DND-41 (cell line): ENCODE data around the gene KRTCAP2.
A peak's percentile ranks its signal among the peaks of the same experiment; 100 is the strongest.

Experiments used
- ATAC-seq: fragments of 200-7000 bp; cut with Tn5 transposase; 3 replicates; pipeline ENCODE4 v1.9.1; 2021; ENCODE audit warnings: low read depth; ENCODE audit not compliant: insufficient read depth
- DNase-seq: peaks from one replicate; pipeline ENCODE4 v3.0.0-alpha.2; 2020
- H2AFZ ChIP-seq: 2 replicates; pipeline ENCODE4 v1.6.0; 2012; ENCODE audit warnings: low read depth, low read length
- H3K27ac ChIP-seq: 2 replicates; pipeline ENCODE4 v1.5.1; 2012; ENCODE audit warnings: low read length, inconsistent platforms
- H3K27me3 ChIP-seq: fragments of 200-600 bp; sonication (generic); 2 replicates; pipeline ENCODE4 v1.6.0; 2012; ENCODE audit warnings: low read length, mild to moderate bottlenecking, inconsistent platforms; ENCODE audit not compliant: insufficient read depth, poor library complexity
- H3K36me3 ChIP-seq: 2 replicates; pipeline ENCODE4 v1.5.1; 2012; ENCODE audit warnings: low read length, inconsistent platforms; ENCODE audit not compliant: insufficient read depth
- H3K4me1 ChIP-seq: 2 replicates; pipeline ENCODE4 v1.5.1; 2012; ENCODE audit warnings: mild to moderate bottlenecking, low read length; ENCODE audit not compliant: insufficient read depth
- H3K4me2 ChIP-seq: 2 replicates; pipeline ENCODE4 v1.6.0; 2012; ENCODE audit warnings: mild to moderate bottlenecking, moderate library complexity, low read length, inconsistent platforms; ENCODE audit not compliant: insufficient read depth
- H3K4me3 ChIP-seq, 2 experiments: fragments of 200-600 bp in 1 of 2; shearing (Covaris generic) in 1 of 2; 2 replicates each; pipeline ENCODE4 v1.5.1; 2012 to 2016; ENCODE audit warnings: inconsistent platforms in 2 of 2, low read length in 2 of 2, mild to moderate bottlenecking in 2 of 2, low read depth in 1 of 2, moderate library complexity in 1 of 2
- H3K79me2 ChIP-seq: 2 replicates; pipeline ENCODE4 v1.6.0; 2012; ENCODE audit warnings: low read length, inconsistent platforms; ENCODE audit not compliant: insufficient read depth
- H3K9ac ChIP-seq: 2 replicates; pipeline ENCODE4 v1.6.0; 2012; ENCODE audit warnings: low read depth, mild to moderate bottlenecking, inconsistent platforms, low read length, moderate library complexity
- H3K9me3 ChIP-seq: 2 replicates; pipeline ENCODE4 v1.5.1; 2012; ENCODE audit warnings: low read length, moderate library complexity, mild to moderate bottlenecking, inconsistent platforms; ENCODE audit not compliant: insufficient read depth, severe bottlenecking
- H4K20me1 ChIP-seq: 2 replicates; pipeline ENCODE4 v1.6.0; 2012; ENCODE audit warnings: low read length; ENCODE audit not compliant: insufficient read depth
- EZH2 ChIP-seq: IDR thresholded peaks from 3 replicates; pipeline ENCODE4 v1.6.1; 2012; ENCODE audit warnings: borderline replicate concordance, low read depth, mild to moderate bottlenecking, moderate library complexity, low read length, inconsistent platforms; ENCODE audit not compliant: severe bottlenecking
- TF ChIP-seq, protein P1 (sequence below): IDR thresholded peaks from 2 replicates; pipeline ENCODE4 v1.5.1; 2012; ENCODE audit warnings: borderline replicate concordance, low read length, moderate library complexity, mild to moderate bottlenecking; ENCODE audit not compliant: poor library complexity, severe bottlenecking; ENCODE audit errors: extremely low read depth

KRTCAP2 gene

GRCh38 chr1:155207806-155208540 is 34.9 kb upstream of the KRTCAP2 start, which contains the start of gene THBS3:
Gene THBS3 (minus strand): TSS chr1:155207897. CDS start chr1:155207876, 21 bp downstream.
- Histone ChIP-seq H3K79me2 (peaks cover 17% of the 10 kb centered on the region), H3K36me3 (peaks cover 10% of the 10 kb centered on the region), H2AFZ (peak within 1 kb of the TSS; percentile 92), H3K9ac (peak within 1 kb of the TSS; percentile 75), H4K20me1 (no peaks in the 10 kb centered on the region), H3K9me3 (no peaks in the 10 kb centered on the region), H3K4me2 (peak within 1 kb of the TSS; percentile 86), H3K4me1 (peaks cover 33% of the 10 kb centered on the region), H3K27me3 (no peaks in the 10 kb centered on the region), H3K27ac (peak within 1 kb of the TSS; percentile 81), H3K4me3 (peak within 1 kb of the TSS; percentile 77 to 88)
- DNase-seq (no peak), ATAC-seq (no peak)
- no peak for TF ChIP-seq EZH2
- TF ChIP-seq, protein P1, sequence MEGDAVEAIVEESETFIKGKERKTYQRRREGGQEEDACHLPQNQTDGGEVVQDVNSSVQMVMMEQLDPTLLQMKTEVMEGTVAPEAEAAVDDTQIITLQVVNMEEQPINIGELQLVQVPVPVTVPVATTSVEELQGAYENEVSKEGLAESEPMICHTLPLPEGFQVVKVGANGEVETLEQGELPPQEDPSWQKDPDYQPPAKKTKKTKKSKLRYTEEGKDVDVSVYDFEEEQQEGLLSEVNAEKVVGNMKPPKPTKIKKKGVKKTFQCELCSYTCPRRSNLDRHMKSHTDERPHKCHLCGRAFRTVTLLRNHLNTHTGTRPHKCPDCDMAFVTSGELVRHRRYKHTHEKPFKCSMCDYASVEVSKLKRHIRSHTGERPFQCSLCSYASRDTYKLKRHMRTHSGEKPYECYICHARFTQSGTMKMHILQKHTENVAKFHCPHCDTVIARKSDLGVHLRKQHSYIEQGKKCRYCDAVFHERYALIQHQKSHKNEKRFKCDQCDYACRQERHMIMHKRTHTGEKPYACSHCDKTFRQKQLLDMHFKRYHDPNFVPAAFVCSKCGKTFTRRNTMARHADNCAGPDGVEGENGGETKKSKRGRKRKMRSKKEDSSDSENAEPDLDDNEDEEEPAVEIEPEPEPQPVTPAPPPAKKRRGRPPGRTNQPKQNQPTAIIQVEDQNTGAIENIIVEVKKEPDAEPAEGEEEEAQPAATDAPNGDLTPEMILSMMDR = no peak

- peak; percentile 63 for ATAC-seq
- no peak for TF ChIP-seq EZH2
- TF ChIP-seq, protein P1 = peak; percentile 89
- H3K4me1 ChIP-seq = peaks cover 33% of the 10 kb centered on the region
- peak overlapping the region; percentile 38; the same call in 1 of the 2 replicates for H3K27ac ChIP-seq
- H2AFZ ChIP-seq = peak overlapping the region; percentile 51
- peak overlapping the region; percentile 14; the same call in 1 of the 2 replicates for H3K9ac ChIP-seq
- no peaks in the 10 kb centered on the region for H3K9me3 ChIP-seq
- peaks cover 7% of the 10 kb centered on the region for H3K36me3 ChIP-seq
- no peak overlapping the region; a peak in 1 of 4 replicates for H3K4me3 ChIP-seq
- H3K4me2 ChIP-seq = peak overlapping the region; percentile 51
- no peaks in the 10 kb centered on the region for H3K27me3 ChIP-seq
- no peaks in the 10 kb centered on the region for H4K20me1 ChIP-seq
- peak; percentile 88 for DNase-seq
- peaks cover 17% of the 10 kb centered on the region for H3K79me2 ChIP-seq
These were observed 34.0 kb upstream of the KRTCAP2 start for GRCh38 chr1:155206891-155207805.

GRCh38 chr1:155205969-155206593 is 33.0 kb upstream of the KRTCAP2 start:
- Histone ChIP-seq H3K79me2 (peaks cover 17% of the 10 kb centered on the region), H2AFZ (no peak overlapping the region), H3K27me3 (no peaks in the 10 kb centered on the region), H3K27ac (no peak overlapping the region), H3K36me3 (peaks cover 3% of the 10 kb centered on the region), H4K20me1 (no peaks in the 10 kb centered on the region), H3K4me1 (peaks cover 33% of the 10 kb centered on the region), H3K4me3 (no peak overlapping the region), H3K9me3 (no peaks in the 10 kb centered on the region), H3K9ac (no peak overlapping the region), H3K4me2 (no peak overlapping the region)
- DNase-seq (no peak), ATAC-seq (no peak)
- TF ChIP-seq EZH2 = no peak
- TF ChIP-seq, protein P1 = no peak
